Left kidney (tissue), 2 donors: ENCODE results near the gene NUCB1. TPM values are rescaled to one million over a fixed set of nuclear protein-coding genes. Genes with fewer than 3 reads are reported as not detected.

Source experiments
- DNase-seq: peaks from one replicate; pipeline ENCODE4 v3.0.0-alpha.2; 2013
- polyA plus RNA-seq: library from polyadenylated mRNA; unstranded; fragments of 120-200 nt; gene quantifications from one replicate; pipeline ENCODE4 v1.2.1, GENCODE V29; 2013; ENCODE audit not compliant: insufficient read length

Gene NUCB1
- polyA plus RNA-seq, 1 donor, result 238 TPM

DNA sequence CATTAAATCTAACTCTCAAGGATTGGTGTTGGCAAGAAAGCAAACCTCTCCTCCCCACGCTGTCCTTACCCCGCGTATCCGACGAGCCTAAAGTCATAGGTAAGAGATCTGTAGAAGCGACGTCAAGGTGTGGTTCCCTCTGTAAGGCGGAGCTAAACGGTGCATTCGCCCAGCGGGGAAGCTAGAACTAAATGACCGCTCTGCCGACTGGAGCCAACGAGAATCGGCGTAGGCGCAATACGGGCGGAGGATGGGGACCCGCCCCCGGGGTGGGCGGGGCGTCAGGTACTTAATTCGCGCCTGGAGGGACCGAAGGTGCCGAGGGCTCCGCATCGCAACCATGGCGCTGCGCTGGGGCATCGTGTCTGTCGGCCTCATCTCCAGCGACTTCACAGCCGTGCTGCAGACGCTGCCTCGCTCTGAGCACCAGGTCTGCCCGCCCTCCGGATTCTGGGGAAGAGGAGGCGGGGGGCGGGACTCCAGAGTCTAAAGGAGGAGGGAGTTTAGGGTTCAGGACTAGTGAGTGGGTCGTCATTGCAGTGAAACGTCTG, 33.3 kb downstream of the NUCB1 start, which contains the start of gene DHDH:
Gene DHDH, plus strand, starts transcription at position 318 of the 551 bp plus-strand sequence. Its CDS starts 23 bp downstream, at position 341.
- DNase-seq, result peak; percentile 81

- DNase-seq, result no peak
Measured at GRCh38 chr19:48934837-48935236, 34.7 kb downstream of the NUCB1 start.

DNA sequence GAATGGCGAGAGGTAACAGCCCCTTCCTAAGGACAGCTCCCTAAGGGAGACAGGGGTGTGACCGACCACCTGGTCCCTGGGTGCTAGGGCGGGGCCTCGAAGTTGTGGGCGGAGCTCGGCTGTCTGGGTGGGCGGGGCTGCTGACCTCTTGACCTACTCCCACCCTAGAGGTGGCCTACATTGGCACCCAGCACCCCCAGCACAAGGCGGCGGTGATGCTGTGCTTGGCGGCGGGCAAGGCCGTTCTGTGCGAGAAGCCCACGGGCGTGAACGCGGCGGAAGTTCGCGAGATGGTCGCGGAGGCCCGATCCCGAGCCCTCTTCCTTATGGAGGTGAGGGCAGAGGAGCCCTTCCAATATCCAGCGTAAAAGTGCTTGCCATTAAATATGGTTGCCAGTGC, 35.8 kb downstream of the NUCB1 start:
- DNase-seq, result no peak

- no peak for DNase-seq
Measured at GRCh38 chr19:48938256-48938655, 38.1 kb downstream of the NUCB1 start.

GRCh38 chr19:48940902-48941301, 40.8 kb downstream of the NUCB1 start:
- no peak for DNase-seq

- DNase-seq, result no peak
Measured at GRCh38 chr19:48943081-48943480, 43.0 kb downstream of the NUCB1 start.

DNA sequence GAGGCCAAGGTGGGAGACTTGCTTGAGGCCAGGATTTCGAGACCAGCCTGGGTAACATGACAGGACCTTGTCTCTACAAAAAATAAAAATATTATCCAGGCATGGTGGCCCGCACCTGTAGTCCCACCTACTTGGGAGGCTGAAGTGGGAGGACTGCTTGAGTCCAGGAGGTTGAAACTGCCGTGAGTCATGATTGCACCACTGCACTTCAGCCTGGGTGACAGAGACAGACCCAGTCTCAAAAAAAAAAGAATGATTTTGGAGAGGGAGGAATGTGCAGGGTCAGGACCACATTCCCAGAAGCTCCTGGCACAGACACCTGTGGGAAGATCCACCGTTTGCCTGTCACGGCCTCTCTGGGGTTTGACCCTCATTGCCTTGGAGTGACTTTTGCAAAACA, 45.3 kb downstream of the NUCB1 start:
- DNase-seq, result no peak

- DNase-seq, result no peak
Measured at GRCh38 chr19:48945817-48946216, 45.7 kb downstream of the NUCB1 start.

- no peak for DNase-seq
Measured at GRCh38 chr19:48946463-48947257, 46.5 kb downstream of the NUCB1 start.

DNA sequence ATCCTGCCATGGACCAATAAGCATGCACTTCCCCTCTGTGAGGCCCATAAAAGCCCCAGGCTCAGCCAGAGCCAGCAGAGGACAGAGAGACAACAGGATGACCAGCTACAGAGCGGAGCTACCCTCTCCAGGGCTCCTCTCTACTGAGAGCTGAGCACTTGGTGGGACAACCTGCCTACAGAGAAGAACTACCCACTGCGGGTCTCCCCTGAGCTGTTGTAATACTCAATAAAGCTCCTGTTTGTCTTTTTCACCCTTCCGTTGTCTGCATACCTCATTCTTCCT, 47.1 kb downstream of the NUCB1 start:
- DNase-seq, result no peak

DNA sequence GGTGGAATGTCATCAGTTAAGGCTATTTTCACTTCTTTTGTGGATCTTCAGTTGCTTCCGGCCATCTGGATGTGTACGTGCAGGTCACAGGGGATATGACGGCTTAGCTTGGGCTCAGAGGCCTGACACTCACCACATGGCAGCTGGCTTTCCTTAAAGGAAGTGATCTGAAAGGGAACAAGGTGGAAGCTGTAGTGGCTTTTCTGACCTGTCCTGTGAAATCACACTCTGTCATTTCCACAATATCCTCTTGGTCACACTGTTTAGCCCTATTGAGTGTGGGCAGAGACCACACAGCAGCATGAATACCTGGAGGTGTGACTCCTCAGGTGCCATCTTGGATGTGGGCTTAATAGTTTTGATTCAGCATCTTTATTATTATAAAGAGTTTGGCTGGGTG, 50.0 kb downstream of the NUCB1 start:
- DNase-seq, result no peak

DNA sequence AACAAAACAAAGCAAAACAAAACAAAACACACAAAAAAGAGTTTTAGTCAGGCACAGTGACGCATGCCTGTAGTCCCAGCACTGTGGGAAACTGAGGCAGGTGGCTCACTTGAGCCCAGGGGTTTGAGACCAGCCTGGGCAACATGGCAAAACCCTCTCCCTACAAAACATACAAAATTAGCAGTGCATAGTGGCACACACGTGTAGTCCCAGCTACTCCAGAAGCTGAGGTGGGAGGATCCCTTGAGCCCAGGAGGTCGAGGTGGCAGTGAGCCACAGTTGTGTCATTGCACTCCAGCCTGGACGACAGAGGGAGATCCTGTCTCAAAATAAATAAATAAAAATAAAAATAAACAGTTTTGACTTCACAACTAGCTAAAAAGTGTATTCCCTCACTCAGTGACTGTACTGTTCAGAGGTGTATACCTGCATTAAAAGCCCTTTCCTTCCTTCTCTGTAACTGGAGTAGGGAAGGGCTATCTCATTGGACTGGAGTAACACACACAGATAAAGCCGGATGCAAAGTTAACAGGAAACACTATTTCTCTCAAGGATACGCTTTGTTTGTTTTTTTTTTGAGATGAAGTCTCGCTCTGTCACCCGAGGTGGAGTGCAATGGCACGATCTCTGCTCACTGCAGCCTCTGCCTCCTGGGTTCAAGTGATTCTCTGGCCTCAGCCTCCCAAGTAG, 50.9 kb downstream of the NUCB1 start:
- no peak for DNase-seq

- no peak for DNase-seq
Measured at GRCh38 chr19:48953141-48953540, 53.0 kb downstream of the NUCB1 start.

DNA sequence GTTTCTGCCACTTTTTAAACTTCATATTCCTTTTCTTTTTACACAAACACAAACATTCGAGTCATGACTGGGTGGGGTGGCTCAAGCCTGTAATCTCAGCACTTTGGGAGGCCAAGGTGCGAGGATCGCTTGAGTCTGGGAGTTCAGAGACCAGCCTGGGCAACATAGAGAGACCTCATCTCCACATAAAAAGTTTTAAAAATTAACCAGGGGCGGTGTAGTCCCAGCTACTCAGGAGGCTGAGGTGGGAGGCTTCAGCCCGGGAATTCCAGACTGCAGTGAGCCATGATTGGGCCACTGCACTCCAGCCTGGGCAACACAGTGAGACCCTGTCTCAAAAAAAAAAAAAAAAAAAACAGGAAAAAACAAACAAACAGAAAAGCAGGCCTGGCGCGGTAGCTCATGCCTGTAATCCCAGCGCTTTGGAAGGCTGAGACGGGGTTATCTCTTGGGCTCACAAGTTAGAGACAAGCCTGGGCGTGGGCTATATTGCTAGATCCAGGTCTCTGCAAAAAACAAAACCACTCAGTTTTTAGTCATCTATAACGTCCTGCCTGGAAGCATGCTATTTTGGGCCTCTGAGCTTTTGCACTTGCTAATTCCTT, 54.0 kb downstream of the NUCB1 start:
- no peak for DNase-seq

DNA sequence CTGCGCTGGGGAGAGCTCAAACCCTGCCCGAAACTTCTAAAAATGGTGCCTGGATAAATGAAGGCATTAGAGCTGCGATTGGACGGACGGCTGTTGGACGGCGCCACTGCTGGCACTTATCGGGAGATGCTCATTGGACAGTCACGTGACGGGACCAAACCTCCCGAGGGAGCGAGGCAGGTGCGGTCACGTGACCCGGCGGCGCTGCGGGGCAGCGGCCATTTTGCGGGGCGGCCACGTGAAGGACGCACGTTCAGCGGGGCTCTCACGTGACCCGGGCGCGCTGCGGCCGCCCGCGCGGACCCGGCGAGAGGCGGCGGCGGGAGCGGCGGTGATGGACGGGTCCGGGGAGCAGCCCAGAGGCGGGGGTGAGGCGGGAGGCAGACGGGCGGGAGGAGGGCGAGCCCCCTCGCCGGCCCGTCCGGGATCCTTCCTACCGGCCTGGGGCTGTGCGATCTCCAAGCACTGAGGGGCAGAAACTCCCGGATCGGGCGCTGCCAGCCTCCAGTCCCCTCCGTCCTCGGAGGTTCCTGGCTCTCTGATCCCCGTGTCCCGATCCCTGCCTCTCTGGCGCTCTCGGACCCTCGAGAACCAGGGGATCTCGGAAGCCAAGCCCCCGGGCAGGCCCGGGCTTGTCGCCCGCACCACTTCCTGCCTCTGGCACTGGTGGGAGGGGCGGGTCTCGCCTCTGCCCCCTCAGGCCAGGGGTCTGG, 54.6 kb downstream of the NUCB1 start, which contains the start of gene BAX:
Gene BAX, plus strand, starts transcription at position 281 of the 713 bp plus-strand sequence. Its CDS starts 54 bp downstream, at position 335.
- DNase-seq, result peak; percentile 93

- DNase-seq, result no peak
Measured at GRCh38 chr19:48955308-48955958, 55.3 kb downstream of the NUCB1 start.

DNA sequence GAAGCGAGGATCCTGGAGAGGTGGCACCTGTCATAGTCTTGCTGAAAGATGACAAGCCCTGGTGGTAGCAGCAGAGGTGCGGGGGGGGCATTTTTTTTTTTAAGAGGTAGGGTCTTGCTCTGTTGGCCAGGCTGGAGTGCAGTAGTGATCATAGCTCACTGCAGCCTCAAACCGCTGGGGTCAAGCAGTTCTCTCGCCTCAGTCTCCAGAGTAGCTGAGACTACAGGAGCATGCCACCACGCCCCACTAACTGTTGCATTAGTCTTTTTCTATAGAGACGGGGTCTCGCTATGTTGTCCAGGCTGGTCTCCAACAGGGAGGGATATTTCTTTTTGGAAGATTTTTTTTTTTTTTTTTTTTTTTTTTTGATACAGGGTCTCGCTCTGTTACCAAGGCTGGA, 57.9 kb downstream of the NUCB1 start:
- no peak for DNase-seq

DNA sequence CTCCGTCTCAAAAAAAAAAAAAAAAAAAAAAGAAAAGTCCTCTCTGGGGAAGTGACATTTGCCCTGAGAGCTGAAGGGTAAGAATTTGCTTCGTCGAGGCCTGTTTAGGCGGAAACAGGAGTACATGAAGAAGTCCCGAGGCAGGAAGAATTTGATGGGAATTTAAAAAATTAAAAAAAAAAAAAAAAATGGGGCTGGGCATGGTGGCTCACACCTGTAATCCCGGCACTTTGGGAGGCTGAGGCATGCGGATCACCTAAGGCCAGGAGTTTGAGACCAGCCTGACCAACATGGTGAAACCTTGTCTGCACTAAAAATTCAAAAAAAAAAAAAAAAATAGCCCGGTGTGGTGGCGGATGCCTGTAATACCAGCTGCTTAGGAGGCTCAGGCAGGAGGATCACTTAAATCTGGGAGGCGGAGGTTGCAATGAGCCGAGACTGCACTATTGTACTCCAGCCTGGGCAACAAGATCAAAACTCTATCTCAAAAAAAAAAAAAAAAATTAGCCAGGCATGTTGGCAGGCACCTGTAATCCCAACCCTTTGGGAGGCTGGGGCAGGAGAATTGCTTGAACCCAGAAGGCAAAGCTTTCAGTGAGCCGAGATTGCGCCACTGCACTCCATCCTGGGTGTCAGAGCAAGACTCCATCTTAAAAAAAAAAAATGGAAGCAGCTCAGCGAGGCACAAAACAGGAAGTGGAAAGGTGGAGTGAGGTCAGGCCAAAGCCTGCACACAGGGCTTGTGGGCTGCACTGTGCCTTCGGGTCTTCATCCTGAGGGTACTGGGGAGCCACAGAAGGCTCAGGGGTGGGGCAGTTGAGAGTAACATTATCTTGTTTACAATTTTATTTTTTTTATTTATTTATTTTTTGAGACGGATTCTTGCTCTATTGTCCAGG, 59.5 kb downstream of the NUCB1 start:
- no peak for DNase-seq

DNA sequence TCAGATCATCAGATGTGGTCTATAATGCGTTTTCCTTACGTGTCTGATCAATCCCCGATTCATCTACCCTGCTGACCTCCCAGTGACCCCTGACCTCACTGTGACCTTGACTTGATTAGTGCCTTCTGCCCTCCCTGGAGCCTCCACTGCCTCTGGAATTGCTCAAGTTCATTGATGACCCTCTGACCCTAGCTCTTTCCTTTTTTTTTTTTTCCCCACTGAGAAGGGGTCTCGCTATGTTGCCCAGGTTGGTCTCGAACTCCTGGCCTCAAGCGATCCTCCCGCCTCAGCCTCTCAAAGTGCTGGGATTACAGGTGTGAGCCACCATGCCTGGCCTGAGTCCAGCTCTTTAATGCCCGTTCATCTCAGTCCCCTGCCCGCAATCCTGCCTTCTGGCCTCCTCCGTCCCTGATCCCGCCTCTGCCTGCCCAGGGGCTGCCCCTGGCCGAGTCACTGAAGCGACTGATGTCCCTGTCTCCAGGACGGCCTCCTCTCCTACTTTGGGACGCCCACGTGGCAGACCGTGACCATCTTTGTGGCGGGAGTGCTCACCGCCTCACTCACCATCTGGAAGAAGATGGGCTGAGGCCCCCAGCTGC, 61.0 kb downstream of the NUCB1 start:
- DNase-seq, result no peak

- DNase-seq, result no peak
Measured at GRCh38 chr19:48961673-48962028, 61.5 kb downstream of the NUCB1 start.
